CD14-positive monocyte (primary cell): ENCODE results near the gene TSHZ1. TPM values are rescaled to one million over a fixed set of nuclear protein-coding genes. Genes with fewer than 3 reads are reported as not detected.

ENCODE experiments used
- DNase-seq, 3 donors: peaks; one replicate each; pipeline ENCODE4 v3.0.0-alpha.2; 2011 to 2022
- H2AFZ ChIP-seq: 2 replicates; pipeline ENCODE4 v1.6.0; 2012; ENCODE audit warnings: mild to moderate bottlenecking, low read depth, low read length, inconsistent platforms; ENCODE audit not compliant: insufficient read depth, poor library complexity, severe bottlenecking
- H3K27ac ChIP-seq, 2 donors: 1 replicate in 1 of 2; 2 replicates in 1 of 2; pipeline ENCODE4 v1.5.1; 2012 to 2013; ENCODE audit warnings: low read length in 2 of 2, control low read depth in 1 of 2, inconsistent platforms in 1 of 2, low read depth in 1 of 2, mild to moderate bottlenecking in 1 of 2
- H3K27me3 ChIP-seq, 2 donors: one replicate each; pipeline versions ENCODE4 v1.6.0 to v1.6.1; 2011 to 2013; ENCODE audit warnings: low read length in 2 of 2; ENCODE audit not compliant: control insufficient read depth in 2 of 2, insufficient read depth in 2 of 2
- H3K36me3 ChIP-seq, 2 donors: replicated peaks in 1 of 2; 1 replicate in 1 of 2; 2 replicates in 1 of 2; pipeline versions ENCODE4 v1.5.1 to v1.6.1; 2012 to 2013; ENCODE audit warnings: low read length in 2 of 2, control low read depth in 1 of 2, inconsistent platforms in 1 of 2, mild to moderate bottlenecking in 1 of 2; ENCODE audit not compliant: insufficient read depth in 2 of 2, control insufficient read depth in 1 of 2
- H3K4me1 ChIP-seq, 2 donors: 1 replicate in 1 of 2; 2 replicates in 1 of 2; pipeline versions ENCODE4 v1.5.1 to v1.6.1; 2012 to 2013; ENCODE audit warnings: low read length in 2 of 2, control low read depth in 1 of 2, inconsistent platforms in 1 of 2, mild to moderate bottlenecking in 1 of 2, moderate library complexity in 1 of 2; ENCODE audit not compliant: insufficient read depth in 2 of 2, control insufficient read depth in 1 of 2
- H3K4me2 ChIP-seq: replicated peaks from 2 replicates; pipeline ENCODE3; 2012; ENCODE audit warnings: low read length, moderate library complexity, mild to moderate bottlenecking; ENCODE audit not compliant: poor library complexity, severe bottlenecking; ENCODE audit errors: extremely low read depth
- H3K4me3 ChIP-seq, 3 experiments: fragments of 200-600 bp in 1 of 3; sonication (generic) in 1 of 3; replicated peaks in 1 of 3; 1 replicate in 2 of 3; 2 replicates in 1 of 3; pipeline ENCODE4 v1.5.1; 2011 to 2013; ENCODE audit warnings: low read length in 3 of 3, mild to moderate bottlenecking in 3 of 3, control low read depth in 2 of 3, low read depth in 2 of 3, inconsistent platforms in 1 of 3, moderate library complexity in 1 of 3
- H3K79me2 ChIP-seq: 2 replicates; pipeline ENCODE4 v1.6.0; 2012; ENCODE audit warnings: mild to moderate bottlenecking, control low read depth, inconsistent platforms, low read length, moderate library complexity; ENCODE audit not compliant: insufficient read depth
- H3K9ac ChIP-seq: 2 replicates; pipeline ENCODE4 v1.6.0; 2017; ENCODE audit warnings: low read length, mild to moderate bottlenecking; ENCODE audit not compliant: insufficient read depth, poor library complexity, severe bottlenecking
- H3K9me3 ChIP-seq, 2 donors: replicated peaks in 1 of 2; 1 replicate in 1 of 2; 2 replicates in 1 of 2; pipeline versions ENCODE4 v1.5.1 to v1.6.1; 2012 to 2013; ENCODE audit warnings: low read length in 2 of 2, control low read depth in 1 of 2; ENCODE audit not compliant: control insufficient read depth in 1 of 2, insufficient read depth in 1 of 2
- H4K20me1 ChIP-seq: 2 replicates; pipeline ENCODE4 v1.6.0; 2012; ENCODE audit warnings: mild to moderate bottlenecking, low read length, control low read depth, moderate library complexity; ENCODE audit not compliant: insufficient read depth
- H3K27ac Mint-ChIP-seq, 7 donors: one replicate each; pipeline ENCODE4 v1.8.0; 2020; ENCODE audit warnings: mild to moderate bottlenecking in 7 of 7, mixed read lengths in 7 of 7, moderate library complexity in 6 of 7, inconsistent platforms in 2 of 7
- H3K27me3 Mint-ChIP-seq, 3 donors: one replicate each; pipeline ENCODE4 v1.8.0; 2021 to 2022; ENCODE audit warnings: low read depth in 3 of 3, mild to moderate bottlenecking in 3 of 3, mixed read lengths in 3 of 3, moderate library complexity in 3 of 3, inconsistent platforms in 1 of 3
- H3K36me3 Mint-ChIP-seq, 2 donors: one replicate each; pipeline ENCODE4 v1.8.0; 2020; ENCODE audit warnings: mixed read lengths in 2 of 2, inconsistent platforms in 1 of 2, mild to moderate bottlenecking in 1 of 2
- H3K4me1 Mint-ChIP-seq: one replicate; pipeline ENCODE4 v1.8.0; 2020; ENCODE audit warnings: mild to moderate bottlenecking, mixed read lengths
- H3K4me3 Mint-ChIP-seq, 2 donors: one replicate each; pipeline ENCODE4 v1.8.0; 2020; ENCODE audit warnings: mild to moderate bottlenecking in 2 of 2, mixed read lengths in 2 of 2, moderate library complexity in 1 of 2
- H3K9me3 Mint-ChIP-seq, 7 donors: one replicate each; pipeline ENCODE4 v1.8.0; 2020 to 2022; ENCODE audit warnings: mixed read lengths in 7 of 7, mild to moderate bottlenecking in 6 of 7, moderate library complexity in 6 of 7, inconsistent platforms in 2 of 7
- CTCF ChIP-seq: fragments of 200-600 bp; IDR thresholded peaks from one replicate; pipeline ENCODE4 v1.8.0; 2022; ENCODE audit warnings: antibody characterized with exemption, mild to moderate bottlenecking
- WGBS: methylation state at CpG from one replicate; pipeline ENCODE4 v1.1.5; 2013; ENCODE audit warnings: missing lambda C conversion rate; ENCODE audit not compliant: insufficient coverage; 5-methylcytosine and 5-hydroxymethylcytosine counted together
- intact Hi-C, 2 donors: fragments of 100-400 bp; cut with micrococcal nuclease; formaldehyde crosslinking; loops; one replicate each; pipeline versions ENCODE4 v1.15.0 to v1.15.1; 2023
- polyA plus RNA-seq, 3 donors: library from polyadenylated mRNA; depleted of rRNA in 1 of 3; unstranded in 2 of 3; stranded (reverse) in 1 of 3; fragments of 300-500 nt in 2 of 3; fragments of >200 nt in 1 of 3; fragmentation: Illumina TruSeq in 2 of 3; gene quantifications; 1 replicate in 2 of 3; 2 replicates in 1 of 3; pipeline ENCODE4 v1.2.3, GENCODE V29; 2012 to 2021

Gene TSHZ1
- polyA plus RNA-seq, 3 donors: 0.76 to 3.3 (median 1.4) TPM

DNA sequence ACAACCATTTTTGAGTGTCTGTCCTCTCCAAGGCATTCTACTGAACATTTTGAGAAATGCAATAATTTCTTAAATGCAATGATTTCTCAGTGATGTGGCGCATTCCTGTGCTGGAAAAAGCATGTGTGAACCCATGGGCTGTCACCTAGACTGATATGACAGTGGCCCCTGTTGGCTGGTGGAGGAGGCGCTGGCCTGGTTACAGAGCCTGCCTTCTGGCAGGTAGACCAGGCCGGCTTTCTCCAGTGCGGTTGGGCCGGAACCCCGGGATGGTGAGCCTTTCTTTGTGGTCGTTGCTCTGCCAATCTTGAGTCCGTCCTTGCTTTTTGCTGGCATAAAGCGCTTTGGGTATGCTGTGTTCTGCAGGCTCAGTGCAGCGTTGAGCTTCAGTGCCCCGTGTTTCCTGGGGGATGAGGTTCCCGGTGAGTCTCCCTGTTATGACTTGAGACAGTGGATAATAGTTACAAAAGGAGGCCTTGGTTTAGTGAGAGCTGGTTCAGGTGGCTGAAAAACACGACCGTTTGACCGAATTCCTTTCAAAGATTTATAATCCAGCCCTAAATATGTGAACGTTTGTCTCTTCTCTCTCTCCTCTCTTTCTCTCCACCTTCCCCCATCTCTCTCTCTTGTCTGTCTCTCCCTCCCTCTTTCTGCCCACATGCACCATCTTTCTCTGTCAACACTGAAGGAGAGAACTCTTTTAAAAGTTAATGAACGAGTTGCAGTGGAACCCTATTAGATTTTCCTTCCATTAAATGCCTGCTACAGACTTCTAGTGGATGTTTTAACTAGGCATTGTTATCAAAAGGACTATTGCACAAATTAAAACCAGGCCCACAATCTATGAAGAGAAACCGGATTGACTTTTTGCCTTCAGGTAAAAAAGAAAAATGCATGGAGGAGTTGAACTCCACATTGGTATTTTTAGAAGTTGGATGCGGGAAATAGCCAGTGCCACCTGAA is 34.0 kb downstream of the TSHZ1 start:
- H3K9me3 Mint-ChIP-seq: peaks cover 2 to 9% (median 3%) of the 10 kb centered on the region in 7 donors
- intact Hi-C loops: loop anchor here in 1 of 2 donors (5.0 kb wide), 1 partner anchor 37 kb away; the partner anchor contains the start of gene PTGR3
- Histone ChIP-seq H3K4me1 (peaks cover 20 to 24% of the 10 kb centered on the region in 2 donors), H4K20me1 (peaks cover 33% of the 10 kb centered on the region), H3K4me3 (no peak overlapping the region), H3K27me3 (no peaks in the 10 kb centered on the region), H3K27ac (no peak overlapping the region), H3K9ac (no peak overlapping the region), H2AFZ (no peak overlapping the region), H3K4me2 (no peak overlapping the region), H3K9me3 (peaks cover 0 to 10% of the 10 kb centered on the region in 2 donors), H3K79me2 (peaks cover 74% of the 10 kb centered on the region), H3K36me3 (no peaks in the 10 kb centered on the region)
- H3K4me1 Mint-ChIP-seq: peaks cover 37% of the 10 kb centered on the region
- H3K27me3 Mint-ChIP-seq: no peaks in the 10 kb centered on the region
- WGBS: 96% methylated on average over 17 of the region's 19 CpGs
- H3K27ac Mint-ChIP-seq: peak overlapping the region in 2 of 7 donors; percentile 22 to 27
- TF ChIP-seq CTCF: peak; percentile 12
- H3K36me3 Mint-ChIP-seq: peaks cover 2% of the 10 kb centered on the region in 2 donors
- DNase-seq: no peak
- no peak overlapping the region for H3K4me3 Mint-ChIP-seq

DNA sequence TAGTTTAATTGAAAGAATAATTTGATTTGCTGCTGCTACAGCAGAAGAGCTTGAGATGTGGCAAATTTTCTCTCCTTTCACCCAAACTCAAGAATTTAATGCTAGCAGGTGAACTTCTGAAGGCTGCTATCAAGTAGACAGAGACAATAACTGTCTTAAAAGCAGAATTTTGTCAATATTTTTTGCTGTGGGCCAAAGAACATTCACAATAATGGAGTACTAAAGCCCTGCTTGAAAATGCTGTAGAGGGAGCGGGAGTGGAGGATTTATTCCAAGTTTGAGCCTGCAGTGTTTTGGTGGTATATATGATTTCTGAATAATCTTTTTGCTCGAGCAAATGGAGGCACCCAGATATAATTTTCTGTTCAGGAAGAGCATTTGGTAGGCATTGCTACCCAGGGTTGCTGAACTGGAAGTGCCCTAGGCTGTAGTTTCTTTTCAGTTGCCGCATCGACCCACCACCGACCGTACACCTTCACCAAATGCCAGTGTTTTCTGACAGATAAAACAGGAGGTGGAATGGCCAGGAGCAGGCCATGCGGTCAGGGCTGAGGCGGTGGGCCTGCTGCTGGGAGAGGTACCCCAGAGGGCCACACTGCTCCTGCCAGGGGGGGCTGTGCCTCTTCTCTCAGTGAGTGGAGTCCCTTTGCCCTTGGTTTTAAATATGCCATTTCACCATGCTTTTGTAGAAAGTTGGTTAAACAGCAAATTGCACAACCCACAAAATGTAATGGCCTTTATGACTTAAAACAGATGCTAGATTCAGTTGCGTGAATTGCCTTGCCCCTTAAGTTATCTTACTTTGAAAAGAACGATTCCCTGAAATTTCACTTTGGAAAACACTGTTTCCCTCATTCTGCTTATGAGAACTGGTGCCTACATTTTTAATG is 36.4 kb downstream of the TSHZ1 start:
- peaks cover 58% of the 10 kb centered on the region for H3K79me2 ChIP-seq
- H3K27ac ChIP-seq: peak overlapping the region; percentile 34 to 75
- no peaks in the 10 kb centered on the region for H3K36me3 Mint-ChIP-seq
- peaks cover 0 to 4% of the 10 kb centered on the region in 2 donors for H3K9me3 ChIP-seq
- peaks cover 34% of the 10 kb centered on the region for H4K20me1 ChIP-seq
- H3K27me3 Mint-ChIP-seq: no peaks in the 10 kb centered on the region
- peaks cover 0 to 3% (median 0%) of the 10 kb centered on the region in 7 donors for H3K9me3 Mint-ChIP-seq
- H3K27me3 ChIP-seq: no peaks in the 10 kb centered on the region
- intact Hi-C loops: loop anchor here in 1 of 2 donors (5.0 kb wide), 1 partner anchor 40 kb away; the partner anchor contains the start of gene PTGR3
- WGBS: 80% methylated on average over 5 of the region's 10 CpGs
- H3K36me3 ChIP-seq: no peaks in the 10 kb centered on the region
- peak overlapping the region; percentile 50 to 94 (median 80) for H3K27ac Mint-ChIP-seq
- TF ChIP-seq CTCF: no peak
- peak overlapping the region; percentile 43 for H2AFZ ChIP-seq
- peak overlapping the region; percentile 81 to 92 for H3K4me3 Mint-ChIP-seq
- peak overlapping the region; percentile 54 for H3K9ac ChIP-seq
- H3K4me1 ChIP-seq: peaks cover 21 to 28% of the 10 kb centered on the region in 2 donors
- H3K4me2 ChIP-seq: peak overlapping the region; percentile 82
- DNase-seq: no peak
- peak overlapping the region; percentile 36 to 74 (median 70) for H3K4me3 ChIP-seq
- H3K4me1 Mint-ChIP-seq: peaks cover 33% of the 10 kb centered on the region
